ENCODE measurements around the gene CATSPER4. TPM values are rescaled to one million over a fixed set of nuclear protein-coding genes. Genes with fewer than 3 reads are reported as not detected.

The CATSPER4 gene
- total and polyA plus RNA-seq, 2 experiments from 2014 or later: 0.31 TPM; not detected in 1

GRCh38 chr1:26224606-26225005, 34.2 kb downstream of the CATSPER4 start:
- Mint-ChIP-seq H3K36me3 (ENCODE audit: low read depth) (no peaks in the 10 kb centered on the region), H3K4me1 (peaks cover 6% of the 10 kb centered on the region), H3K27me3 (ENCODE audit: insufficient read depth, low read depth, poor library complexity) (peaks cover 49% of the 10 kb centered on the region), H3K9me3 (no peaks in the 10 kb centered on the region), H3K27ac (no peak overlapping the region), H3K4me3 (peak overlapping the region; percentile 78)
- peak; percentile 5; the same call in 1 of the 3 replicates for ATAC-seq
- H3K27ac ChIP-seq (ENCODE audit: low read depth): no peak overlapping the region
- H3K36me3 ChIP-seq (ENCODE audit: insufficient read depth): no peaks in the 10 kb centered on the region
- H4K20me1 ChIP-seq (replicated peaks; ENCODE audit: insufficient read depth): no peaks in the 10 kb centered on the region
- peaks cover 14% of the 10 kb centered on the region; the same call in 1 of the 2 replicates for H3K4me1 ChIP-seq (ENCODE audit: insufficient read depth)
- peak overlapping the region; percentile 94 for H3K4me2 ChIP-seq
- no peaks in the 10 kb centered on the region for H3K79me2 ChIP-seq (replicated peaks; ENCODE audit: insufficient read depth)
- H3K9me2 ChIP-seq (ENCODE audit: insufficient read depth): no peaks in the 10 kb centered on the region
- peak overlapping the region; percentile 99; the same call in 1 of the 2 replicates for H2AFZ ChIP-seq
- TF ChIP-seq ZNF114 (CRISPR knock-in tag; IDR thresholded peaks at IDR 0.05): no peak
- TF ChIP-seq CREB1 (CRISPR knock-in tag; IDR thresholded peaks at IDR 0.05; ENCODE audit: low read depth): no peak
- no peak for TF ChIP-seq JUNB (IDR thresholded peaks at IDR 0.05; ENCODE audit: unreplicated experiment)
- TF ChIP-seq, protein P1, sequence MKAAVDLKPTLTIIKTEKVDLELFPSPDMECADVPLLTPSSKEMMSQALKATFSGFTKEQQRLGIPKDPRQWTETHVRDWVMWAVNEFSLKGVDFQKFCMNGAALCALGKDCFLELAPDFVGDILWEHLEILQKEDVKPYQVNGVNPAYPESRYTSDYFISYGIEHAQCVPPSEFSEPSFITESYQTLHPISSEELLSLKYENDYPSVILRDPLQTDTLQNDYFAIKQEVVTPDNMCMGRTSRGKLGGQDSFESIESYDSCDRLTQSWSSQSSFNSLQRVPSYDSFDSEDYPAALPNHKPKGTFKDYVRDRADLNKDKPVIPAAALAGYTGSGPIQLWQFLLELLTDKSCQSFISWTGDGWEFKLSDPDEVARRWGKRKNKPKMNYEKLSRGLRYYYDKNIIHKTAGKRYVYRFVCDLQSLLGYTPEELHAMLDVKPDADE (IDR thresholded peaks at IDR 0.05): no peak
- TF ChIP-seq STAT1 (IDR thresholded peaks at IDR 0.05; ENCODE audit: unreplicated experiment): no peak
- TF ChIP-seq NANOG (IDR thresholded peaks at IDR 0.05; ENCODE audit: borderline replicate concordance): no peak
- TF ChIP-seq, protein P2, sequence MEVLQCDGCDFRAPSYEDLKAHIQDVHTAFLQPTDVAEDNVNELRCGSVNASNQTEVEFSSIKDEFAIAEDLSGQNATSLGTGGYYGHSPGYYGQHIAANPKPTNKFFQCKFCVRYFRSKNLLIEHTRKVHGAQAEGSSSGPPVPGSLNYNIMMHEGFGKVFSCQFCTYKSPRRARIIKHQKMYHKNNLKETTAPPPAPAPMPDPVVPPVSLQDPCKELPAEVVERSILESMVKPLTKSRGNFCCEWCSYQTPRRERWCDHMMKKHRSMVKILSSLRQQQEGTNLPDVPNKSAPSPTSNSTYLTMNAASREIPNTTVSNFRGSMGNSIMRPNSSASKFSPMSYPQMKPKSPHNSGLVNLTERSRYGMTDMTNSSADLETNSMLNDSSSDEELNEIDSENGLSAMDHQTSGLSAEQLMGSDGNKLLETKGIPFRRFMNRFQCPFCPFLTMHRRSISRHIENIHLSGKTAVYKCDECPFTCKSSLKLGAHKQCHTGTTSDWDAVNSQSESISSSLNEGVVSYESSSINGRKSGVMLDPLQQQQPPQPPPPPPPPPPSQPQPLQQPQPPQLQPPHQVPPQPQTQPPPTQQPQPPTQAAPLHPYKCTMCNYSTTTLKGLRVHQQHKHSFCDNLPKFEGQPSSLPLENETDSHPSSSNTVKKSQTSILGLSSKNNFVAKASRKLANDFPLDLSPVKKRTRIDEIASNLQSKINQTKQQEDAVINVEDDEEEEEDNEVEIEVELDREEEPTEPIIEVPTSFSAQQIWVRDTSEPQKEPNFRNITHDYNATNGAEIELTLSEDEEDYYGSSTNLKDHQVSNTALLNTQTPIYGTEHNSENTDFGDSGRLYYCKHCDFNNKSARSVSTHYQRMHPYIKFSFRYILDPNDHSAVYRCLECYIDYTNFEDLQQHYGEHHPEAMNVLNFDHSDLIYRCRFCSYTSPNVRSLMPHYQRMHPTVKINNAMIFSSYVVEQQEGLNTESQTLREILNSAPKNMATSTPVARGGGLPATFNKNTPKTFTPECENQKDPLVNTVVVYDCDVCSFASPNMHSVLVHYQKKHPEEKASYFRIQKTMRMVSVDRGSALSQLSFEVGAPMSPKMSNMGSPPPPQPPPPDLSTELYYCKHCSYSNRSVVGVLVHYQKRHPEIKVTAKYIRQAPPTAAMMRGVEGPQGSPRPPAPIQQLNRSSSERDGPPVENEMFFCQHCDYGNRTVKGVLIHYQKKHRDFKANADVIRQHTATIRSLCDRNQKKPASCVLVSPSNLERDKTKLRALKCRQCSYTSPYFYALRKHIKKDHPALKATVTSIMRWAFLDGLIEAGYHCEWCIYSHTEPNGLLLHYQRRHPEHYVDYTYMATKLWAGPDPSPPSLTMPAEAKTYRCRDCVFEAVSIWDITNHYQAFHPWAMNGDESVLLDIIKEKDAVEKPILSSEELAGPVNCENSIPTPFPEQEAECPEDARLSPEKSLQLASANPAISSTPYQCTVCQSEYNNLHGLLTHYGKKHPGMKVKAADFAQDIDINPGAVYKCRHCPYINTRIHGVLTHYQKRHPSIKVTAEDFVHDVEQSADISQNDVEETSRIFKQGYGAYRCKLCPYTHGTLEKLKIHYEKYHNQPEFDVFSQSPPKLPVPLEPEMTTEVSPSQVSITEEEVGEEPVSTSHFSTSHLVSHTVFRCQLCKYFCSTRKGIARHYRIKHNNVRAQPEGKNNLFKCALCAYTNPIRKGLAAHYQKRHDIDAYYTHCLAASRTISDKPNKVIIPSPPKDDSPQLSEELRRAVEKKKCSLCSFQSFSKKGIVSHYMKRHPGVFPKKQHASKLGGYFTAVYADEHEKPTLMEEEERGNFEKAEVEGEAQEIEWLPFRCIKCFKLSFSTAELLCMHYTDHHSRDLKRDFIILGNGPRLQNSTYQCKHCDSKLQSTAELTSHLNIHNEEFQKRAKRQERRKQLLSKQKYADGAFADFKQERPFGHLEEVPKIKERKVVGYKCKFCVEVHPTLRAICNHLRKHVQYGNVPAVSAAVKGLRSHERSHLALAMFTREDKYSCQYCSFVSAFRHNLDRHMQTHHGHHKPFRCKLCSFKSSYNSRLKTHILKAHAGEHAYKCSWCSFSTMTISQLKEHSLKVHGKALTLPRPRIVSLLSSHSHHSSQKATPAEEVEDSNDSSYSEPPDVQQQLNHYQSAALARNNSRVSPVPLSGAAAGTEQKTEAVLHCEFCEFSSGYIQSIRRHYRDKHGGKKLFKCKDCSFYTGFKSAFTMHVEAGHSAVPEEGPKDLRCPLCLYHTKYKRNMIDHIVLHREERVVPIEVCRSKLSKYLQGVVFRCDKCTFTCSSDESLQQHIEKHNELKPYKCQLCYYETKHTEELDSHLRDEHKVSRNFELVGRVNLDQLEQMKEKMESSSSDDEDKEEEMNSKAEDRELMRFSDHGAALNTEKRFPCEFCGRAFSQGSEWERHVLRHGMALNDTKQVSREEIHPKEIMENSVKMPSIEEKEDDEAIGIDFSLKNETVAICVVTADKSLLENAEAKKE (CRISPR knock-in tag; IDR thresholded peaks at IDR 0.05): no peak
- no peak for TF ChIP-seq POLR2AphosphoS5 (IDR thresholded peaks at IDR 0.05; ENCODE audit: low read depth)
- TF ChIP-seq, protein P3, sequence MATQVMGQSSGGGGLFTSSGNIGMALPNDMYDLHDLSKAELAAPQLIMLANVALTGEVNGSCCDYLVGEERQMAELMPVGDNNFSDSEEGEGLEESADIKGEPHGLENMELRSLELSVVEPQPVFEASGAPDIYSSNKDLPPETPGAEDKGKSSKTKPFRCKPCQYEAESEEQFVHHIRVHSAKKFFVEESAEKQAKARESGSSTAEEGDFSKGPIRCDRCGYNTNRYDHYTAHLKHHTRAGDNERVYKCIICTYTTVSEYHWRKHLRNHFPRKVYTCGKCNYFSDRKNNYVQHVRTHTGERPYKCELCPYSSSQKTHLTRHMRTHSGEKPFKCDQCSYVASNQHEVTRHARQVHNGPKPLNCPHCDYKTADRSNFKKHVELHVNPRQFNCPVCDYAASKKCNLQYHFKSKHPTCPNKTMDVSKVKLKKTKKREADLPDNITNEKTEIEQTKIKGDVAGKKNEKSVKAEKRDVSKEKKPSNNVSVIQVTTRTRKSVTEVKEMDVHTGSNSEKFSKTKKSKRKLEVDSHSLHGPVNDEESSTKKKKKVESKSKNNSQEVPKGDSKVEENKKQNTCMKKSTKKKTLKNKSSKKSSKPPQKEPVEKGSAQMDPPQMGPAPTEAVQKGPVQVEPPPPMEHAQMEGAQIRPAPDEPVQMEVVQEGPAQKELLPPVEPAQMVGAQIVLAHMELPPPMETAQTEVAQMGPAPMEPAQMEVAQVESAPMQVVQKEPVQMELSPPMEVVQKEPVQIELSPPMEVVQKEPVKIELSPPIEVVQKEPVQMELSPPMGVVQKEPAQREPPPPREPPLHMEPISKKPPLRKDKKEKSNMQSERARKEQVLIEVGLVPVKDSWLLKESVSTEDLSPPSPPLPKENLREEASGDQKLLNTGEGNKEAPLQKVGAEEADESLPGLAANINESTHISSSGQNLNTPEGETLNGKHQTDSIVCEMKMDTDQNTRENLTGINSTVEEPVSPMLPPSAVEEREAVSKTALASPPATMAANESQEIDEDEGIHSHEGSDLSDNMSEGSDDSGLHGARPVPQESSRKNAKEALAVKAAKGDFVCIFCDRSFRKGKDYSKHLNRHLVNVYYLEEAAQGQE (IDR thresholded peaks at IDR 0.05; ENCODE audit: unreplicated experiment): no peak
- TF ChIP-seq EZH2phosphoT487 (IDR thresholded peaks at IDR 0.05; ENCODE audit: unreplicated experiment): no peak
- TF ChIP-seq ZNF331 (CRISPR knock-in tag; IDR thresholded peaks at IDR 0.05; ENCODE audit: low read depth): no peak
- TF ChIP-seq EZH2 (IDR thresholded peaks at IDR 0.05; ENCODE audit: low read depth, unreplicated experiment): no peak
- TF ChIP-seq CTCF (conservative IDR thresholded peaks at IDR 0.05; ENCODE audit: low read depth in 2 of 2): no peak
- peaks cover 60% of the 10 kb centered on the region for H3K27me3 ChIP-seq (ENCODE audit: insufficient read depth)
- 0 out of 2 replicates have a peak, but pooled peaks cover 7% of the 10 kb centered on the region for H3F3A ChIP-seq (replicated peaks; ENCODE audit: low read depth)
- no peak for DNase-seq (ENCODE audit: low spot score)
- H3K4me3 ChIP-seq: peak overlapping the region; percentile 69

All from GM23338 (cell line).